ENCODE measurements around the gene PDE4D.

The PDE4D gene

DNA sequence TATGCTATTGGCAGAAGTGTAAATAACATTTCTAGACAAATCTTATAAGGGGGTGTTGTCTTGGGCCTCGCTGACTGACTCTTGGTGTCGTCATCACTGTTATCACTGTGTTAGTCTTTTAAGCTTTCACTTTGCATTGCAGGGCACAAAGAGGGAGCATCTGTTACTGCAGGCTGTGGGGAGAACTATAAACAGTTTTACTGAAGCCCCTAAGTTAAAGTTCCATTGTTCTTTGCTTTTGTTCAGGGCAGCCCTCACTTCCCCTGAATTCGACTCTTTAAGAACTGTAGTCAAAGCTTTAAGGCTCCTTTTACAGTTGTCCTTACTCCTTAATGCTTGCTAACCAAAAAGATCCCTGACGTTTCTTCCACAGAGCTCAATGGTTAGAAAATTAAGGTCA is 705.7 kb downstream of the PDE4D start:
- peak; percentile 2 for DNase-seq

DNA sequence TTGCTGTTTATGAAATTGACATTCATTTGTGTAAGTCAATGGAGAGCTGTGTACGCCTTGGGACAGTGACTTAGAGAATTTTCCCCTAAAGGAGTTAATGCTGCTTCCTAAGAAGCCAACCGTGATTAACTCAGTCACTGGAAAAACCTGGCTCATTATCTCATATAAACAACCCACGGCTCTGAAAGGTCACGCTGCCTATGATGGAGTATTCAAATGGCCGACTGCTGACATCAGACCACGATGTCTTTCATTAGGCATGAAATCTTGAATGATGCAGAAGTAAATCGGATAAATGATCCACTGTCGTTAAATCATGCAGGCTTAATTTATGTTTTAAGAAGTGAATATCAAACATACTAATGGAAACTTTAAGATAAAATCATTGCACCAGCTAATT is 706.9 kb downstream of the PDE4D start:
- DNase-seq = no peak

GRCh38 chr5:59185757-59186385 is 707.7 kb downstream of the PDE4D start:
- DNase-seq = no peak

GRCh38 chr5:59184769-59185168 is 708.8 kb downstream of the PDE4D start:
- no peak for DNase-seq

DNA sequence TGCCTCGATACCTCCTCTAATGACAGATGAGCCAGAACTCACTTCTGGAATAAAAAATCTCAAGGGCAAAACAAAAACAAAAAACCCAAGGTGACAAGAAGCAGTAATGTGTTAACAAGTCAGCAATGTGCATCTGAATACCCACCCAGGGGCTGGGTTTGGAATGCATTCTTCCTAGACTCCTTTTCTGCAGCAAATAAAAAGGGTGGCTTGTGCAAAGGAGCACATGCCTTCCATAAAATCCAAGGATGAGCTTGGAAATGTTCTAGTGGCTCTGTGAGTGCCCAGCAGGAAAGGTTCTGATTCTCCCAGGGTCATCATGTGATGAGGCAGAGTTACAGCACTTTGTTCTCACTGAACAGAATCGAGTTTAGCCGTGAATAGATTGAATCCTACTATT is 710.8 kb downstream of the PDE4D start:
- no peak for DNase-seq

DNA sequence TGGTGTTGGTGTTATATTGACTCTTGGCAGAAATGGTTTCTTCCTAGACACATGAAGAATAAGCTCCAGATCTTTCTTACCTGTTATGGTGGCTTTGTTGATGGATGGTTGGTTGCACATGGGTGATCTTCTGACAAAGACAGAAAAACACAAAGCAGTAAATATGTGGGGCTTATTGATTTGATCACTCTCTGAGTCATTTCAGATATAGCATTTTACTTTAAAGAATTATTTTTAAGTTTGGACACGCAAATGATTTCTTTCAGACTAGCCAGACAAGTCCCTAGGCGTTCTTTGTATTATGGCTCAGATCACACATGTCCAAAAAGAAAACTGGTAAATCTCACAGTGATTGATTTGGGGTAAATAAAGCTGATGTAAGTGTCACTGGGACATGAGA is 713.0 kb downstream of the PDE4D start:
- no peak for DNase-seq

DNA sequence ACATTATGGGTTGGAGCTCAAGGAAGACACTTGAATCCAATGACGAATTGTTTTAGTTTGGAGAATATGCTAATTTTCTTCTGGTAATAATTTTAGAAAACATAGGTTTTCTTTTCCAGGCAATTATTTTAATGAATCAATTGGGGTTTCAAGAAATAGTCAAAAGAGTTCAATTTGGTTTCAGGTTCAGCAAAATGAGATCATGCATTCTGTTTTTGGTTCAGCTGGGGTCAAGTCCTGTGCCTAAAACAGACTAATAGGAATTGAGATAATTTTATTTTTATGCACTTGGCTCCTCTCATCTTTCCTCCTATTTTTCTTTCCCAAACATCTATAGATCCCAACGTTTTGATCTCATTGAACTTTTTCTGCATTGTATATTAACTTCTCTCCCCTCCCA is 713.8 kb downstream of the PDE4D start:
- DNase-seq = no peak

GRCh38 chr5:59178482-59178881 is 715.0 kb downstream of the PDE4D start:
- DNase-seq = no peak

DNA sequence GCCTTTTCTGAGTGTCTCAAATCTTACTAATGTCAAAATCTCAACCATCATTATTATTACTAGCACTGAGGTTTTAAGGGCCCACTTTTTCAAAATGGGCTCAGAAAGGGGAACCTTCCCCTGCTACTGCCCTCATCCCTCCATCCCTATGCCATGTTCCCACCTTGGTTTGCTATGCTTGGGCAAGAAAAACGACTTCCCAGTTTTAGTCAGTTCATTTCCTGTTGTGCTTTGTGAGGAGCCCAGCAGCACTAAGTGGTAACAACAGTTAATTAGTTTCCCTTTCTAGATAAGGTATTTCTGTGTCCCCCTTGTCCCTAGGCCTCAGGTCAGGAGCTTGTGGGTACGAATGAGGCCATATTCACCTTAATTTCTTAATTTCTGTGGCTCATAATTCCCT is 715.5 kb downstream of the PDE4D start:
- no peak for DNase-seq

DNA sequence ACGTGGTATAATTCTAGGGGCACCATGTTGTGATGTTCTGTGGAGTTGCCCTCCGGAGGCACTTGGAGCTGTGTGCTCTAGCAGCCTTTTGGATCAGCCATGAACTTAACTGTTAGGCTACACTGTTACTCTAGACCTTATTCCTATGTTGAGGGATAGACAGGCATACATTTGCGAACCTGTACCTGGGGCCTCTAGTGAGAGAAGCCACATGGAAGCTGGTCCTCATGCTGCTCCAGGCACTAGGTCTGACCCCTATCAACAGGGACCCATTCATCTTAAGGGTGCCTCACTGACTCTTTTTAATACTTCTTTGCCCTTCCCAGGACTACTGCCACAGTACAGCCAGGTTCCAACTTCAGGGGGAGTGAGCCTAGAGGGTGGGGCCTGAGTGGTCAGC is 715.9 kb downstream of the PDE4D start:
- DNase-seq = no peak

- peak; percentile 60 for DNase-seq
These were observed 719.2 kb downstream of the PDE4D start for GRCh38 chr5:59174248-59174844.

DNA sequence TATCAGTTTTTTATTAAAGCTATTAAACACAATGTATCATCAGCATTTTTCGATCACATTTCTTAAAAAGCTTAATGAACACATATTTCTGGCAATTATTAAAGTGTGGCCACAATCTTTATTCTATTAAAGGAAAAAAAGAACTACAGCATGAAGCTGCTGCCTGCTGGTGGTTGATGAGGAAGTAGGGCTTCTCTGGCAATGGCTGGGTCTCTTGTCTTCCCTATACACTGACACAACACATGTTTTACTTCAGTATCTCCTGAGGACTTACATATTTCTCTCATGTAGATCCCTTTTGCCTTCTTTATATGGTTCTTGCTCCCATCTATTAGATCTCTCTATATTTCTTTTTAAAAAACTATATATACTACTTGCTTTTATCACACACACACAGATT is 719.9 kb downstream of the PDE4D start:
- DNase-seq = peak; percentile 19

GRCh38 chr5:59171131-59171530 is 722.4 kb downstream of the PDE4D start:
- DNase-seq = no peak

GRCh38 chr5:59169768-59170150 is 723.8 kb downstream of the PDE4D start:
- DNase-seq = no peak

DNA sequence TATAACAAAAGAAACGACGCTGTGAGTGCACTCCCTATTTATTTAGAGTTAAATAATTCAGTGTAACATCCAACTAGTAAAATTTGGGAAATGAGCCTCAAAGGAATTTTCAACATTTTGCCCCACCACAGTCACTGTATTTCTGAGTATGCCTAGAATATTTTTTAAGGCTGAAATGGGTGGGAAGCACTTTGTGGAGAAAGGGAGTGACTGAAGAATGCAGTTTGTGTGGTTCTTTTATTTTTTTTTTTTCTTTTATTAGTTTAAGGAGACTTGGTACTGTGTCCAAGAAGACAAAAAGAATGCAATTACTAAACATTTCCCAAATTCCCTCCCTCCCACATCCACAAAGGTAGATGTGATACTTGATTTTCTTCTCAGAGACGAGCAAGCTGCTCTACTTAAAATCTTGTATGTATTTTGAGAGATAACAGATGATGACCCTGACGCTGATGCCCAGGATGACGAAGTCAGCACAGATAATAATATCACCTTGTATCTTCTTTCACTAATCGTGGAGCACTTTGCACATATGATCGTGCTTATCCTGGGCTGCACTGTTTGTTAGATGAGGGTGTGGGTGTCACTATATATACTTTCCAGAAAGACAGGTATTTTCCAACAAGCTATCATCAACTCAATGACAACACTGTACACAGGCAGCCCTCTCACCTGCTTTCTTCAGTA is 724.3 kb downstream of the PDE4D start:
- DNase-seq = no peak

DNA sequence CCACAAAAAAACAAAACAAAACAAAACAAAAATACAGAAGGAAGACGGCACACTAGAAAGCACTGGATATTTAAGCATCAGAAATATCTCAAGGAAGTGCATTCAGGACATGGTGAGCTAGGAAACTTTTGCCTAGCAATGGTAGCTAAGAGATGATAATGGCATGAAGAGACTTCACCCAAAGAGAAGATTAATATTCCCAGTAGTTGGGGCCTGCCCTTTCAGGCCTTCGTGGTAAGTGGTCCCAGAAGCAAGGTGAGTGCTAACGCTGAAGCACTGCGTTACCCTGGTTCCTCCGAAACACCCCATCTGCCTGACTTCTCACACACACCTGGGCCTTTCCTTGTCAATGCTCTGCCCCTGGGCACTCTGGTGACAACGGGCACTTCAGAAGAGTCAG is 725.5 kb downstream of the PDE4D start:
- no peak for DNase-seq

DNA sequence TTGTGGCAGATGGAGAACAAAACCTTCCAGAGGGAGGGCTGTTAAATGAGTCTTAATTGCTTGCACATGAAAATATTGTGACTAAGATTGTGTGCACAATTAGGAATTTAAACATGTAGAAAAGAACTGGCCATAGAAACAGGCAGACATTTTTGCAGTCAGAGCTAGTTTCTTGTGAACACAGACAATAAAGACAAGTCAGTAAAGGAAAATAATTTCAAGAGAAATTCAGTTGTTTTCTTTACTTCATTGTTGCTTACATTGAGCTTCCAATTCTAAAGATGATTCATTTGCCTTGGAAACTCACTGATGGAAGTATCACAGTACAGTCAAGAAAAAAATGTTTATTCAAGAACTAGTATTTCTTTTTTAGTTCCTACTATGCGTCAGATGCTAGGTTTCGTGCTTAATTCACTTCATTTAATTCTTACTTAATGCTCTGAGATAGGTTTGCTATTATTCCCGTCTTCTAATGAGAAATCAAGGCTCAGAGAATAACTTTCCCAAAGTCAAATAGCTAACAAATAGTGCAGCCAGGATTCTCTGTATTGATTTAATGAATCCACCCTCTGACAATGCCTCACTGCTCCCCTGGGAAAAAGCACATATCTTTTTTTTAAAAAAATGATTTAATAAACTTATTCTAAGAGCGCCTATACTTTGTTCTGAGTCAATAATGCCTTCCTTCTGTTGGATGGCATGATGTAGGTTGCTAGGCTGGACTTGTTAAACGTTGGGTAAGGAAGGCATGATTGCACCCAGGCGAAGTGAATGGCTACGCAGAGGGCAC is 729.3 kb downstream of the PDE4D start:
- no peak for DNase-seq

DNA sequence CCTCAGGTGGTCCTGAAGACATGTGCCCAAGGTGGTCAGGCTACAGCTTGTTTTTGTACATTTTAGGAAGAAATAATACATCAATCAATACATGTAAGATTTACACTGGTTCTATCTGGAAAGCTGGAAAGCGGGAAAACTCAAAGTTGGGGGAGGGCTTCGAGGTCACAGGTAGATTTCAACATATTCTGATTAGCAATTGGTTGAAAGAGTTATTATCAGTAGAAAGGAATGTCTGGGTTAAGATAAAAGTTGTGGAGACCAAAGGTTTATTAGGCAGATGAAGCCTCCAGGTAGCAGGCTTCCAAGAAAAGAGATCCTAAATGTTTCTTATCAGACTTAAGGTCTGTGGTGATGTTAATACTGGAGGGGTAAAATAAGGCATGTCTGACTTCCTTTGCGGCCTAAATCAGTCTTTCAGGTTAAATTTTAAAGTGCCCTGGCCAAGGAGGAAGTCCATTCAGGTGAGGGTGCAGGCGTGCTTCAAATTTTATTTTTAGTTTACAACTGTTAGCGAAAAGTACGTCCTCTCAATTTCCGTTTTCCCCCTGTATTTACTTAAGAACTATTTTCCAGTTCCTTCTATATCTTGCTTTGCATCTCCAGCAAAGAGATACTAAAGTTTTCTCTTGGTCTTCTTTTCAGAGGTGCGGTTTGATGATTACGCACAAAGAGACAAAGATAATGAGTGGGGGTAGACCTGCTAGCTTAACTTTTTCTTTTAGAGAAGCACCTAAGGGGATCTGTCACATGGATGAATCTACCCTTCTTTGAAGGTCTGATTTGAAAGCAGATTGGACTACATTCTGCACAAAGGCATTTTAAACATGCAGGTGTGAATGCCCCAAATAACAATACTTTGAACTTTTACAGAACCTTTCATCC is 732.1 kb downstream of the PDE4D start:
- no peak for DNase-seq

- DNase-seq = no peak
These were observed 734.7 kb downstream of the PDE4D start for GRCh38 chr5:59158637-59159391.

DNA sequence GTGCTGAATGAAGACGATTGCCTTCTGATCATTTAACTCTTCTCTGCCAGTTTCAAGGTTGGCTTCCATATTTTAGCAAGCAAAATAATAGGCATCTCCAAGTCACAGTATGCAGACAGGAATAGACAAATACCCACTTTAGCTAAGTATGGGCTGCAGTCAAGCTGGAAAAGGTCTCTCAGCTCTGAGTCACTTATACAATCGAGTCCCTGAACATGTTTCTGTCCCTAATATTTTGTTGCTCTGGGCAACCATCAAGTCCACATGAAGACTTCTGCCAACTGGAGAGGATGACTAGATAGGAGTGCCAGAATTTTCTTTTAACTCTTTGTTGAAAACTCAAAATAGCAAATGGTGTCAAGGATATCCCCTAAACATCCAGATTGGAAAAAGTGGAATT is 735.4 kb downstream of the PDE4D start:
- DNase-seq = no peak

DNA sequence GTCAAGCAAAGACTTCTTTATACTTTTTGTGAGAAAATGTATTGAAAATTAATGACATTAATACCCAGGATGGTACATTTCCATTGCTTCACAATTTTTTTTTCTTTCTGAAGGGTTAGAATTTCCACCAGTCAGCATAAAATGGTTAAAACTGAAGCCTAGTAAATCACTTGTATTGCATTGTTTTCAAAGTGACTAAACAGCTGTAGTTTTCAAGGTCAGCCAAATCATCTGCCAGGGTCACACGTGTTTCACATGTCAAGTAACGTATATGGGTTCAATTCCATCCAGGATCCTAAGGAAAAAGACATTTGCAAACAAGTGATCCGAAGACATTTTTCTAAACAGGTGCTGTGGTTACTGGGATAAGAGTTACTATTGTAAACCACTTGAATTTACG is 736.5 kb downstream of the PDE4D start:
- DNase-seq = no peak

DNA sequence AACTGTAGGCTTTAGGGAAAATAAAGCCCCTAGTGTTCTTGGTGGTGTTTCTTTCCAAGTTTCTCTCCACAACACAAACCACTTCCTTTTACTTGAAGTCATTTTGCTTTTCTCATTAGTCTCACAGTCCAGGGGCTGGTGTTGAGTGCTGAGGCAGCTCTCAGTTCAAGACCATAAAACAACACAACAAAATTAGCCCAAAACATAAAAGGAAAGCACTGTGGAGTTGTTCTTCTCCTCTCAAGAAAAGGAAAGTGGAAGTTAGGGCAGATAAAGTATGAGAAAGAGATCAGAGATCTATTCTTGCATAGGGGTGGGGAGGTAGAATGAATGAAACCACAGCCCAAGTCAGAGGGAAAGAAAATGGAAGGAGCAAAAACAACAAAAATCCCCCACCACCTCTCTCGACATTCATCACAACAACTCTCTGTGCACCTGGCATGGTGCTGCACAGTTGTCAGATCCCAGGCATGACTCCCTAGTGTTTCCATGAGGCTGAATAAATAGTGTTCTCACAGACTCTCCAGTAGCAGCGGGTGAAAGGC is 740.8 kb downstream of the PDE4D start:
- DNase-seq = peak; percentile 19

Measured in NCI-H510A treated with DMSO at 0.1 percent for 48 hours (cell line).